Liver (tissue), 9 donors: Measurements from ENCODE around the gene TRIM29. TPM values are rescaled to one million over a fixed set of nuclear protein-coding genes. Genes with fewer than 3 reads are reported as not detected.

ENCODE experiments used
- DNase-seq: peaks from one replicate; pipeline ENCODE4 v3.0.0-alpha.2; 2017; ENCODE audit warnings: low spot score
- H3K27ac ChIP-seq, 2 donors: one replicate each; pipeline ENCODE4 v1.7.0; 2013; ENCODE audit warnings: inconsistent platforms in 2 of 2, low read length in 2 of 2, control low read depth in 1 of 2, low read depth in 1 of 2, mild to moderate bottlenecking in 1 of 2
- H3K27me3 ChIP-seq, 4 donors: one replicate each; pipeline versions ENCODE4 v1.6.1 to v1.7.0; 2013; ENCODE audit warnings: low read length in 3 of 4, inconsistent platforms in 1 of 4, mild to moderate bottlenecking in 1 of 4, moderate library complexity in 1 of 4; ENCODE audit not compliant: control insufficient read depth in 4 of 4, insufficient read depth in 4 of 4
- H3K36me3 ChIP-seq, 4 donors: one replicate each; pipeline versions ENCODE4 v1.6.1 to v1.7.0; 2013; ENCODE audit warnings: low read length in 3 of 4, mild to moderate bottlenecking in 3 of 4, low read depth in 1 of 4, moderate library complexity in 1 of 4; ENCODE audit not compliant: control insufficient read depth in 4 of 4, insufficient read depth in 3 of 4
- H3K4me1 ChIP-seq, 4 donors: one replicate each; pipeline versions ENCODE4 v1.6.1 to v1.7.0; 2013; ENCODE audit warnings: low read length in 3 of 4, mild to moderate bottlenecking in 3 of 4, moderate library complexity in 1 of 4; ENCODE audit not compliant: control insufficient read depth in 4 of 4, insufficient read depth in 4 of 4
- H3K4me3 ChIP-seq, 3 donors: one replicate each; pipeline versions ENCODE4 v1.6.1 to v1.7.0; 2013; ENCODE audit warnings: low read length in 3 of 3, control low read depth in 1 of 3, low read depth in 1 of 3, mild to moderate bottlenecking in 1 of 3
- H3K9ac ChIP-seq, 2 donors: one replicate each; pipeline ENCODE4 v1.7.0; 2013; ENCODE audit warnings: low read length in 2 of 2, mild to moderate bottlenecking in 2 of 2, moderate library complexity in 2 of 2, control low read depth in 1 of 2, low read depth in 1 of 2
- H3K9me3 ChIP-seq, 4 donors: one replicate each; pipeline versions ENCODE4 v1.6.1 to v1.7.0; 2013; ENCODE audit warnings: low read length in 3 of 4; ENCODE audit not compliant: control insufficient read depth in 4 of 4
- EGR1 ChIP-seq, 2 donors: IDR thresholded peaks; 2 replicates each; pipeline ENCODE4 v1.6.1; 2016 to 2018; ENCODE audit warnings: antibody characterized with exemption in 2 of 2, low read depth in 2 of 2
- FOXA1 ChIP-seq: IDR thresholded peaks from 2 replicates; pipeline ENCODE4 v1.6.1; 2016; ENCODE audit warnings: antibody characterized with exemption
- FOXA2 ChIP-seq: IDR thresholded peaks from 2 replicates; pipeline ENCODE4 v1.6.1; 2016; ENCODE audit warnings: antibody characterized with exemption
- GABPA ChIP-seq, 2 donors: IDR thresholded peaks in 1 of 2; conservative IDR thresholded peaks in 1 of 2; 2 replicates each; pipeline ENCODE4 v1.6.1; 2016; ENCODE audit warnings: antibody characterized with exemption in 2 of 2, mild to moderate bottlenecking in 1 of 2, moderate library complexity in 1 of 2
- HNF4A ChIP-seq, 2 donors: conservative IDR thresholded peaks; 2 replicates each; pipeline ENCODE4 v1.6.1; 2016; ENCODE audit warnings: antibody characterized with exemption in 2 of 2, mild to moderate bottlenecking in 2 of 2
- HNF4G ChIP-seq: IDR thresholded peaks from 2 replicates; pipeline ENCODE4 v1.6.1; 2016; ENCODE audit warnings: antibody characterized with exemption
- JUND ChIP-seq, 2 donors: IDR thresholded peaks; 2 replicates each; pipeline ENCODE4 v1.6.1; 2016; ENCODE audit warnings: antibody characterized with exemption in 2 of 2
- NR2F2 ChIP-seq: IDR thresholded peaks from 2 replicates; pipeline ENCODE4 v1.6.1; 2016; ENCODE audit warnings: antibody characterized with exemption
- RAD21 ChIP-seq, 2 donors: IDR thresholded peaks; 2 replicates each; pipeline ENCODE4 v1.6.1; 2016; ENCODE audit warnings: antibody characterized with exemption in 2 of 2, mild to moderate bottlenecking in 2 of 2
- RXRA ChIP-seq, 2 donors: IDR thresholded peaks; 2 replicates each; pipeline ENCODE4 v1.6.1; 2017 to 2018; ENCODE audit warnings: antibody characterized with exemption in 2 of 2, mild to moderate bottlenecking in 1 of 2
- SP1 ChIP-seq: IDR thresholded peaks from 2 replicates; pipeline ENCODE4 v1.6.1; 2018; ENCODE audit warnings: antibody characterized with exemption, mild to moderate bottlenecking
- TAF1 ChIP-seq: conservative IDR thresholded peaks from 2 replicates; pipeline ENCODE4 v1.6.1; 2016; ENCODE audit warnings: antibody characterized with exemption, mild to moderate bottlenecking
- YY1 ChIP-seq: IDR thresholded peaks from 2 replicates; pipeline ENCODE4 v1.6.1; 2016; ENCODE audit warnings: antibody characterized with exemption, mild to moderate bottlenecking
- WGBS: extraction: QIAGEN DNeasy Blood & Tissue Kit; methylation state at CpG from one replicate; pipeline ENCODE4 v1.1.7; 2013; 5-methylcytosine and 5-hydroxymethylcytosine counted together
- polyA plus RNA-seq, 2 donors: library from polyadenylated mRNA; stranded (reverse) in 1 of 2; unstranded in 1 of 2; fragments of 200-250 nt in 1 of 2; fragments of >200 nt in 1 of 2; fragmentation: Nextera tagmentation in 1 of 2; extraction: Ambion mirVana in 1 of 2; gene quantifications; one replicate each; pipeline versions ENCODE4 v1.2.1 to v1.2.3, GENCODE V29; 2013 to 2015
- total RNA-seq, 2 donors: library from RNA; depleted of rRNA; stranded (reverse); fragments of >200 nt; gene quantifications; one replicate each; pipeline ENCODE4 v1.2.3, GENCODE V29; 2014
- TF ChIP-seq, protein P1 (sequence below): IDR thresholded peaks from 2 replicates; pipeline ENCODE4 v1.6.1; 2016; ENCODE audit warnings: antibody characterized with exemption, mild to moderate bottlenecking
- TF ChIP-seq, protein P2 (sequence below): fragments of 150-350 bp; IDR thresholded peaks from 2 replicates; pipeline ENCODE4 v1.5.1; 2017; ENCODE audit warnings: improper control_type of control experiment, low read depth, low read length; ENCODE audit not compliant: missing input control
- TF ChIP-seq, protein P3 (sequence below): IDR thresholded peaks from 2 replicates; pipeline ENCODE4 v1.6.1; 2016; ENCODE audit warnings: antibody characterized with exemption
- TF ChIP-seq, protein P4 (sequence below): IDR thresholded peaks from 2 replicates; pipeline ENCODE4 v1.6.1; 2016; ENCODE audit warnings: antibody characterized with exemption
- TF ChIP-seq, protein P5 (sequence below): IDR thresholded peaks from 2 replicates; pipeline ENCODE4 v1.6.1; 2016; ENCODE audit warnings: antibody characterized with exemption
- donor health status: healthy.
- donor health status: healthy.
- donor health status: healthy.
- donor health status: healthy.
- donor health status: healthy.

The TRIM29 gene
- total and polyA plus RNA-seq, 4 donors = 0.22 to 0.89 (median 0.35) TPM

DNA sequence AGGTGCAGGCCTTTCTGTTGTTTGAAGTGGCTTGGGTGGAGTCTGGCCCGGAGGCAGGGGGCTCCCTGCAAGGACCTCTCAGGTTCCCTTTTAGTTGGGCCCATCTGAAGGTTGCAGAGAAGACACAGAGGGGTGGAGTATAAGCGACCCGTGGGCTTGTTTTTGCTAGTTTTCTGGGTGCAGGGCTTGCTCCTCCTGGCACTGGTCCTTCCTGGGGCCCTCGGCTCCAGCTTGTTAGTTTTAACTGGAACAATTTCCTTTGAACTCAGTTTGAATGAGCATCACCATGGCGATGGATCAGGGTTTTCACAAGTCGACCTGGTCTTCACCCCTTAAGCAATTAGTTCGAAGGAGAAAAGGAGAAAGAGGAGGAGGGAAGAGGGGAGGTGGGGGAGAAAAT is 44.5 kb upstream of the TRIM29 start:
- WGBS = 45% methylated on average over 7 of the region's 7 CpGs
- Histone ChIP-seq H3K9ac (no peak overlapping the region), H3K36me3 (no peaks in the 10 kb centered on the region), H3K27me3 (no peaks in the 10 kb centered on the region), H3K9me3 (no peaks in the 10 kb centered on the region), H3K27ac (peak overlapping the region; percentile 95 to 96), H3K4me1 (peaks cover 12 to 63% (median 53%) of the 10 kb centered on the region in 4 donors), H3K4me3 (no peak overlapping the region)
- DNase-seq = peak; percentile 22
- TF ChIP-seq JUND (IDR thresholded peaks at IDR 0.05) (no peak), HNF4G (no peak), SP1 (no peak), GABPA (IDR thresholded peaks at IDR 0.05 in 1 of 2, conservative IDR thresholded peaks at IDR 0.05 in 1 of 2) (no peak), RAD21 (IDR thresholded peaks at IDR 0.05) (no peak), RXRA (IDR thresholded peaks at IDR 0.05) (no peak), NR2F2 (no peak), EGR1 (IDR thresholded peaks at IDR 0.05; ENCODE audit: low read depth in 2 of 2) (no peak), HNF4A (conservative IDR thresholded peaks at IDR 0.05) (no peak), FOXA2 (no peak), TAF1 (no peak), FOXA1 (no peak), YY1 (no peak)
- TF ChIP-seq, protein P1, sequence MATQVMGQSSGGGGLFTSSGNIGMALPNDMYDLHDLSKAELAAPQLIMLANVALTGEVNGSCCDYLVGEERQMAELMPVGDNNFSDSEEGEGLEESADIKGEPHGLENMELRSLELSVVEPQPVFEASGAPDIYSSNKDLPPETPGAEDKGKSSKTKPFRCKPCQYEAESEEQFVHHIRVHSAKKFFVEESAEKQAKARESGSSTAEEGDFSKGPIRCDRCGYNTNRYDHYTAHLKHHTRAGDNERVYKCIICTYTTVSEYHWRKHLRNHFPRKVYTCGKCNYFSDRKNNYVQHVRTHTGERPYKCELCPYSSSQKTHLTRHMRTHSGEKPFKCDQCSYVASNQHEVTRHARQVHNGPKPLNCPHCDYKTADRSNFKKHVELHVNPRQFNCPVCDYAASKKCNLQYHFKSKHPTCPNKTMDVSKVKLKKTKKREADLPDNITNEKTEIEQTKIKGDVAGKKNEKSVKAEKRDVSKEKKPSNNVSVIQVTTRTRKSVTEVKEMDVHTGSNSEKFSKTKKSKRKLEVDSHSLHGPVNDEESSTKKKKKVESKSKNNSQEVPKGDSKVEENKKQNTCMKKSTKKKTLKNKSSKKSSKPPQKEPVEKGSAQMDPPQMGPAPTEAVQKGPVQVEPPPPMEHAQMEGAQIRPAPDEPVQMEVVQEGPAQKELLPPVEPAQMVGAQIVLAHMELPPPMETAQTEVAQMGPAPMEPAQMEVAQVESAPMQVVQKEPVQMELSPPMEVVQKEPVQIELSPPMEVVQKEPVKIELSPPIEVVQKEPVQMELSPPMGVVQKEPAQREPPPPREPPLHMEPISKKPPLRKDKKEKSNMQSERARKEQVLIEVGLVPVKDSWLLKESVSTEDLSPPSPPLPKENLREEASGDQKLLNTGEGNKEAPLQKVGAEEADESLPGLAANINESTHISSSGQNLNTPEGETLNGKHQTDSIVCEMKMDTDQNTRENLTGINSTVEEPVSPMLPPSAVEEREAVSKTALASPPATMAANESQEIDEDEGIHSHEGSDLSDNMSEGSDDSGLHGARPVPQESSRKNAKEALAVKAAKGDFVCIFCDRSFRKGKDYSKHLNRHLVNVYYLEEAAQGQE = no peak
- TF ChIP-seq, protein P2, sequence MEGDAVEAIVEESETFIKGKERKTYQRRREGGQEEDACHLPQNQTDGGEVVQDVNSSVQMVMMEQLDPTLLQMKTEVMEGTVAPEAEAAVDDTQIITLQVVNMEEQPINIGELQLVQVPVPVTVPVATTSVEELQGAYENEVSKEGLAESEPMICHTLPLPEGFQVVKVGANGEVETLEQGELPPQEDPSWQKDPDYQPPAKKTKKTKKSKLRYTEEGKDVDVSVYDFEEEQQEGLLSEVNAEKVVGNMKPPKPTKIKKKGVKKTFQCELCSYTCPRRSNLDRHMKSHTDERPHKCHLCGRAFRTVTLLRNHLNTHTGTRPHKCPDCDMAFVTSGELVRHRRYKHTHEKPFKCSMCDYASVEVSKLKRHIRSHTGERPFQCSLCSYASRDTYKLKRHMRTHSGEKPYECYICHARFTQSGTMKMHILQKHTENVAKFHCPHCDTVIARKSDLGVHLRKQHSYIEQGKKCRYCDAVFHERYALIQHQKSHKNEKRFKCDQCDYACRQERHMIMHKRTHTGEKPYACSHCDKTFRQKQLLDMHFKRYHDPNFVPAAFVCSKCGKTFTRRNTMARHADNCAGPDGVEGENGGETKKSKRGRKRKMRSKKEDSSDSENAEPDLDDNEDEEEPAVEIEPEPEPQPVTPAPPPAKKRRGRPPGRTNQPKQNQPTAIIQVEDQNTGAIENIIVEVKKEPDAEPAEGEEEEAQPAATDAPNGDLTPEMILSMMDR = no peak
- TF ChIP-seq, protein P3, sequence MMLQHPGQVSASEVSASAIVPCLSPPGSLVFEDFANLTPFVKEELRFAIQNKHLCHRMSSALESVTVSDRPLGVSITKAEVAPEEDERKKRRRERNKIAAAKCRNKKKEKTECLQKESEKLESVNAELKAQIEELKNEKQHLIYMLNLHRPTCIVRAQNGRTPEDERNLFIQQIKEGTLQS = no peak
- TF ChIP-seq, protein P4, sequence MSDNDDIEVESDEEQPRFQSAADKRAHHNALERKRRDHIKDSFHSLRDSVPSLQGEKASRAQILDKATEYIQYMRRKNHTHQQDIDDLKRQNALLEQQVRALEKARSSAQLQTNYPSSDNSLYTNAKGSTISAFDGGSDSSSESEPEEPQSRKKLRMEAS = no peak
- TF ChIP-seq, protein P5, sequence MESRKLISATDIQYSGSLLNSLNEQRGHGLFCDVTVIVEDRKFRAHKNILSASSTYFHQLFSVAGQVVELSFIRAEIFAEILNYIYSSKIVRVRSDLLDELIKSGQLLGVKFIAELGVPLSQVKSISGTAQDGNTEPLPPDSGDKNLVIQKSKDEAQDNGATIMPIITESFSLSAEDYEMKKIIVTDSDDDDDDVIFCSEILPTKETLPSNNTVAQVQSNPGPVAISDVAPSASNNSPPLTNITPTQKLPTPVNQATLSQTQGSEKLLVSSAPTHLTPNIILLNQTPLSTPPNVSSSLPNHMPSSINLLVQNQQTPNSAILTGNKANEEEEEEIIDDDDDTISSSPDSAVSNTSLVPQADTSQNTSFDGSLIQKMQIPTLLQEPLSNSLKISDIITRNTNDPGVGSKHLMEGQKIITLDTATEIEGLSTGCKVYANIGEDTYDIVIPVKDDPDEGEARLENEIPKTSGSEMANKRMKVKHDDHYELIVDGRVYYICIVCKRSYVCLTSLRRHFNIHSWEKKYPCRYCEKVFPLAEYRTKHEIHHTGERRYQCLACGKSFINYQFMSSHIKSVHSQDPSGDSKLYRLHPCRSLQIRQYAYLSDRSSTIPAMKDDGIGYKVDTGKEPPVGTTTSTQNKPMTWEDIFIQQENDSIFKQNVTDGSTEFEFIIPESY = no peak
